GM23338 (cell line): ENCODE measurements around the gene ATXN7L2. TPM values are rescaled to one million over a fixed set of nuclear protein-coding genes. Genes with fewer than 3 reads are reported as not detected.

Experiments used
- ATAC-seq: fragments of 200-7000 bp; cut with Tn5 transposase; 3 replicates; pipeline ENCODE4 v1.9.1; 2020
- DNase-seq: peaks from one replicate; pipeline ENCODE4 v3.0.0-alpha.2; 2015; ENCODE audit warnings: low spot score
- H2AFZ ChIP-seq: fragments of 200-600 bp; sonication (generic); 2 replicates; pipeline ENCODE4 v1.8.0; 2016; ENCODE audit warnings: antibody characterized with exemption, mild to moderate bottlenecking, moderate library complexity
- H3F3A ChIP-seq: fragments of 200-600 bp; sonication (generic); replicated peaks from 2 replicates; pipeline ENCODE4 v1.8.0; 2017; ENCODE audit warnings: antibody characterized with exemption, mixed run types, low read depth
- H3K27ac ChIP-seq: fragments of 200-600 bp; sonication (generic); 2 replicates; pipeline ENCODE4 v1.6.1; 2016; ENCODE audit warnings: low read depth
- H3K27me3 ChIP-seq: fragments of 200-600 bp; sonication (generic); 2 replicates; pipeline ENCODE4 v1.8.0; 2016; ENCODE audit warnings: mild to moderate bottlenecking, mixed run types, moderate library complexity; ENCODE audit not compliant: insufficient read depth
- H3K36me3 ChIP-seq: fragments of 200-600 bp; sonication (generic); 2 replicates; pipeline ENCODE4 v1.8.0; 2016; ENCODE audit warnings: mild to moderate bottlenecking; ENCODE audit not compliant: insufficient read depth
- H3K4me1 ChIP-seq: fragments of 200-600 bp; sonication (generic); 2 replicates; pipeline ENCODE4 v1.8.0; 2016; ENCODE audit warnings: mild to moderate bottlenecking, moderate library complexity; ENCODE audit not compliant: insufficient read depth
- H3K4me2 ChIP-seq: fragments of 200-600 bp; sonication (generic); 2 replicates; pipeline ENCODE4 v1.7.1; 2017; ENCODE audit warnings: mixed run types
- H3K4me3 ChIP-seq: fragments of 200-600 bp; sonication (generic); 2 replicates; pipeline ENCODE4 v1.6.1; 2016; ENCODE audit warnings: mixed run types
- H3K79me2 ChIP-seq: fragments of 200-600 bp; sonication (generic); replicated peaks from 2 replicates; pipeline ENCODE4 v1.8.0; 2017; ENCODE audit warnings: mild to moderate bottlenecking; ENCODE audit not compliant: insufficient read depth
- H3K9me2 ChIP-seq: fragments of 200-600 bp; sonication (generic); 2 replicates; pipeline ENCODE4 v1.8.0; 2017; ENCODE audit not compliant: insufficient read depth
- H4K20me1 ChIP-seq: fragments of 200-600 bp; sonication (generic); replicated peaks from 2 replicates; pipeline ENCODE4 v1.8.0; 2017; ENCODE audit warnings: mild to moderate bottlenecking; ENCODE audit not compliant: insufficient read depth
- H3K27ac Mint-ChIP-seq: 2 replicates; pipeline ENCODE4 v1.8.0; 2020; ENCODE audit warnings: inconsistent platforms, mild to moderate bottlenecking, moderate library complexity, mixed read lengths
- H3K27me3 Mint-ChIP-seq: 3 replicates; pipeline ENCODE4 v1.8.0; 2022; ENCODE audit warnings: low read depth, mild to moderate bottlenecking, moderate library complexity, mixed read lengths, inconsistent platforms; ENCODE audit not compliant: insufficient read depth, poor library complexity
- H3K36me3 Mint-ChIP-seq: 3 replicates; pipeline ENCODE4 v1.8.0; 2021; ENCODE audit warnings: low read depth, mild to moderate bottlenecking, inconsistent platforms, moderate library complexity, mixed read lengths
- H3K4me1 Mint-ChIP-seq: 3 replicates; pipeline ENCODE4 v1.8.0; 2020; ENCODE audit warnings: mild to moderate bottlenecking, inconsistent platforms, mixed read lengths
- H3K4me3 Mint-ChIP-seq: 3 replicates; pipeline ENCODE4 v1.8.0; 2021; ENCODE audit warnings: moderate library complexity, mild to moderate bottlenecking, inconsistent platforms, mixed read lengths
- H3K9me3 Mint-ChIP-seq: 3 replicates; pipeline ENCODE4 v1.8.0; 2020; ENCODE audit warnings: moderate library complexity, mild to moderate bottlenecking, inconsistent platforms, mixed read lengths
- CREB1 ChIP-seq: fragments of 250-450 bp; sonication (Bioruptor Pico); IDR thresholded peaks from 2 replicates; pipeline ENCODE4 v1.5.0; 2020; ENCODE audit warnings: low read depth, mild to moderate bottlenecking, moderate library complexity
- EZH2 ChIP-seq: fragments of 200-600 bp; sonication (generic); IDR thresholded peaks from one replicate; pipeline ENCODE4 v1.8.0; 2017; ENCODE audit warnings: antibody characterized with exemption, mild to moderate bottlenecking, low read depth; ENCODE audit not compliant: unreplicated experiment
- EZH2phosphoT487 ChIP-seq: fragments of 200-600 bp; sonication (generic); IDR thresholded peaks from one replicate; pipeline ENCODE4 v1.8.1; 2018; ENCODE audit warnings: antibody characterized with exemption; ENCODE audit not compliant: unreplicated experiment
- JUNB ChIP-seq: IDR thresholded peaks from one replicate; pipeline ENCODE4 v1.6.1; 2016; ENCODE audit warnings: antibody characterized with exemption; ENCODE audit not compliant: unreplicated experiment
- NANOG ChIP-seq: IDR thresholded peaks from 2 replicates; pipeline ENCODE4 v1.6.1; 2016; ENCODE audit warnings: antibody characterized with exemption, borderline replicate concordance
- POLR2AphosphoS5 ChIP-seq: IDR thresholded peaks from 2 replicates; pipeline ENCODE4 v1.6.1; 2016; ENCODE audit warnings: antibody characterized with exemption, low read depth
- STAT1 ChIP-seq: IDR thresholded peaks from one replicate; pipeline ENCODE4 v1.6.1; 2016; ENCODE audit warnings: antibody characterized with exemption; ENCODE audit not compliant: unreplicated experiment
- ZNF114 ChIP-seq: fragments of 250-450 bp; sonication (Bioruptor Pico); IDR thresholded peaks from 2 replicates; pipeline ENCODE4 v1.5.0; 2020; ENCODE audit warnings: mild to moderate bottlenecking, moderate library complexity
- ZNF331 ChIP-seq: fragments of 250-450 bp; sonication (Bioruptor Pico); IDR thresholded peaks from 2 replicates; pipeline ENCODE4 v1.5.0; 2020; ENCODE audit warnings: low read depth, mild to moderate bottlenecking, moderate library complexity
- polyA plus RNA-seq: library from polyadenylated mRNA; unstranded; fragments of >200 nt; fragmentation: Nextera tagmentation; extraction: Ambion mirVana; gene quantifications from 2 replicates; pipeline ENCODE4 v1.2.1, GENCODE V29; 2016
- total RNA-seq: library from RNA; depleted of rRNA; stranded (reverse); fragments of >200 nt; shearing (Covaris generic); gene quantifications from 2 replicates; pipeline ENCODE4 v1.2.3, GENCODE V29; 2014
- TF ChIP-seq, protein P1 (sequence below), 2 experiments: fragments of 200-600 bp in 1 of 2; sonication (generic) in 1 of 2; conservative IDR thresholded peaks; 2 replicates each; pipeline versions ENCODE4 v1.5.1 to v1.6.1; 2016 to 2017; ENCODE audit warnings: antibody characterized with exemption in 2 of 2, low read depth in 2 of 2, mild to moderate bottlenecking in 2 of 2, moderate library complexity in 1 of 2
- TF ChIP-seq, protein P2 (sequence below): fragments of 250-450 bp; sonication (Bioruptor Pico); IDR thresholded peaks from 2 replicates; pipeline ENCODE4 v1.5.0; 2020; ENCODE audit warnings: mild to moderate bottlenecking, moderate library complexity

The ATXN7L2 gene
- total and polyA plus RNA-seq, 2 experiments from 2014 or later = 8.0 to 9.9 TPM

DNA sequence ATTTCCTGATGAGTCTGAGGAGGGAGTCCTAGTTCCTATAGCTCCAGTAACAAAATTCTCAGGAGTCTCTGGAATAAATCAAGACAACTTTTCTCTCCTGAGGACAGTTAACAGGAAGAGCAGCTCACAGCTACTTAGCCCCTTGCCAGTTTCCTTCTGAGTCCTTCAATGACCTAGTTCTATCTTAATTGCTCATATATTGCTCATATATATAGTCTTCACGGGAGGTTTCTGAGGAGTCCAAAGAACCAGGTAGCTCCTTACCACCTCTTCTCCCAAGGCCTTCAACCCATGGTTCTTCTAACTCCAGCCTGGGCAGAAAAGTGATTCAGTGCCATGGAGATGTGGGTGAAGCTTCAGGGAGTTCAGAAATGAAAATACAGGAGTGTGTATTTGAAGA, 21.3 kb downstream of the ATXN7L2 start:
- no peak overlapping the region for H3K4me3 Mint-ChIP-seq
- Histone ChIP-seq H3F3A (no peaks in the 10 kb centered on the region), H3K4me1 (no peaks in the 10 kb centered on the region), H2AFZ (no peak overlapping the region), H3K27ac (no peak overlapping the region), H3K36me3 (no peaks in the 10 kb centered on the region), H3K9me2 (no peaks in the 10 kb centered on the region; the same call in 1 of the 2 replicates), H4K20me1 (no peaks in the 10 kb centered on the region), H3K4me3 (no peak overlapping the region), H3K4me2 (no peak overlapping the region), H3K79me2 (no peaks in the 10 kb centered on the region), H3K27me3 (peaks cover 13% of the 10 kb centered on the region)
- peaks cover 3% of the 10 kb centered on the region for H3K27me3 Mint-ChIP-seq
- TF ChIP-seq, protein P1, sequence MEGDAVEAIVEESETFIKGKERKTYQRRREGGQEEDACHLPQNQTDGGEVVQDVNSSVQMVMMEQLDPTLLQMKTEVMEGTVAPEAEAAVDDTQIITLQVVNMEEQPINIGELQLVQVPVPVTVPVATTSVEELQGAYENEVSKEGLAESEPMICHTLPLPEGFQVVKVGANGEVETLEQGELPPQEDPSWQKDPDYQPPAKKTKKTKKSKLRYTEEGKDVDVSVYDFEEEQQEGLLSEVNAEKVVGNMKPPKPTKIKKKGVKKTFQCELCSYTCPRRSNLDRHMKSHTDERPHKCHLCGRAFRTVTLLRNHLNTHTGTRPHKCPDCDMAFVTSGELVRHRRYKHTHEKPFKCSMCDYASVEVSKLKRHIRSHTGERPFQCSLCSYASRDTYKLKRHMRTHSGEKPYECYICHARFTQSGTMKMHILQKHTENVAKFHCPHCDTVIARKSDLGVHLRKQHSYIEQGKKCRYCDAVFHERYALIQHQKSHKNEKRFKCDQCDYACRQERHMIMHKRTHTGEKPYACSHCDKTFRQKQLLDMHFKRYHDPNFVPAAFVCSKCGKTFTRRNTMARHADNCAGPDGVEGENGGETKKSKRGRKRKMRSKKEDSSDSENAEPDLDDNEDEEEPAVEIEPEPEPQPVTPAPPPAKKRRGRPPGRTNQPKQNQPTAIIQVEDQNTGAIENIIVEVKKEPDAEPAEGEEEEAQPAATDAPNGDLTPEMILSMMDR (conservative IDR thresholded peaks at IDR 0.05; ENCODE audit: low read depth in 2 of 2) = no peak
- TF ChIP-seq EZH2phosphoT487 (no peak), STAT1 (no peak), ZNF114 (no peak), NANOG (no peak), ZNF331 (no peak), CREB1 (CRISPR knock-in tag) (no peak), EZH2 (no peak), POLR2AphosphoS5 (no peak), JUNB (no peak)
- TF ChIP-seq, protein P2, sequence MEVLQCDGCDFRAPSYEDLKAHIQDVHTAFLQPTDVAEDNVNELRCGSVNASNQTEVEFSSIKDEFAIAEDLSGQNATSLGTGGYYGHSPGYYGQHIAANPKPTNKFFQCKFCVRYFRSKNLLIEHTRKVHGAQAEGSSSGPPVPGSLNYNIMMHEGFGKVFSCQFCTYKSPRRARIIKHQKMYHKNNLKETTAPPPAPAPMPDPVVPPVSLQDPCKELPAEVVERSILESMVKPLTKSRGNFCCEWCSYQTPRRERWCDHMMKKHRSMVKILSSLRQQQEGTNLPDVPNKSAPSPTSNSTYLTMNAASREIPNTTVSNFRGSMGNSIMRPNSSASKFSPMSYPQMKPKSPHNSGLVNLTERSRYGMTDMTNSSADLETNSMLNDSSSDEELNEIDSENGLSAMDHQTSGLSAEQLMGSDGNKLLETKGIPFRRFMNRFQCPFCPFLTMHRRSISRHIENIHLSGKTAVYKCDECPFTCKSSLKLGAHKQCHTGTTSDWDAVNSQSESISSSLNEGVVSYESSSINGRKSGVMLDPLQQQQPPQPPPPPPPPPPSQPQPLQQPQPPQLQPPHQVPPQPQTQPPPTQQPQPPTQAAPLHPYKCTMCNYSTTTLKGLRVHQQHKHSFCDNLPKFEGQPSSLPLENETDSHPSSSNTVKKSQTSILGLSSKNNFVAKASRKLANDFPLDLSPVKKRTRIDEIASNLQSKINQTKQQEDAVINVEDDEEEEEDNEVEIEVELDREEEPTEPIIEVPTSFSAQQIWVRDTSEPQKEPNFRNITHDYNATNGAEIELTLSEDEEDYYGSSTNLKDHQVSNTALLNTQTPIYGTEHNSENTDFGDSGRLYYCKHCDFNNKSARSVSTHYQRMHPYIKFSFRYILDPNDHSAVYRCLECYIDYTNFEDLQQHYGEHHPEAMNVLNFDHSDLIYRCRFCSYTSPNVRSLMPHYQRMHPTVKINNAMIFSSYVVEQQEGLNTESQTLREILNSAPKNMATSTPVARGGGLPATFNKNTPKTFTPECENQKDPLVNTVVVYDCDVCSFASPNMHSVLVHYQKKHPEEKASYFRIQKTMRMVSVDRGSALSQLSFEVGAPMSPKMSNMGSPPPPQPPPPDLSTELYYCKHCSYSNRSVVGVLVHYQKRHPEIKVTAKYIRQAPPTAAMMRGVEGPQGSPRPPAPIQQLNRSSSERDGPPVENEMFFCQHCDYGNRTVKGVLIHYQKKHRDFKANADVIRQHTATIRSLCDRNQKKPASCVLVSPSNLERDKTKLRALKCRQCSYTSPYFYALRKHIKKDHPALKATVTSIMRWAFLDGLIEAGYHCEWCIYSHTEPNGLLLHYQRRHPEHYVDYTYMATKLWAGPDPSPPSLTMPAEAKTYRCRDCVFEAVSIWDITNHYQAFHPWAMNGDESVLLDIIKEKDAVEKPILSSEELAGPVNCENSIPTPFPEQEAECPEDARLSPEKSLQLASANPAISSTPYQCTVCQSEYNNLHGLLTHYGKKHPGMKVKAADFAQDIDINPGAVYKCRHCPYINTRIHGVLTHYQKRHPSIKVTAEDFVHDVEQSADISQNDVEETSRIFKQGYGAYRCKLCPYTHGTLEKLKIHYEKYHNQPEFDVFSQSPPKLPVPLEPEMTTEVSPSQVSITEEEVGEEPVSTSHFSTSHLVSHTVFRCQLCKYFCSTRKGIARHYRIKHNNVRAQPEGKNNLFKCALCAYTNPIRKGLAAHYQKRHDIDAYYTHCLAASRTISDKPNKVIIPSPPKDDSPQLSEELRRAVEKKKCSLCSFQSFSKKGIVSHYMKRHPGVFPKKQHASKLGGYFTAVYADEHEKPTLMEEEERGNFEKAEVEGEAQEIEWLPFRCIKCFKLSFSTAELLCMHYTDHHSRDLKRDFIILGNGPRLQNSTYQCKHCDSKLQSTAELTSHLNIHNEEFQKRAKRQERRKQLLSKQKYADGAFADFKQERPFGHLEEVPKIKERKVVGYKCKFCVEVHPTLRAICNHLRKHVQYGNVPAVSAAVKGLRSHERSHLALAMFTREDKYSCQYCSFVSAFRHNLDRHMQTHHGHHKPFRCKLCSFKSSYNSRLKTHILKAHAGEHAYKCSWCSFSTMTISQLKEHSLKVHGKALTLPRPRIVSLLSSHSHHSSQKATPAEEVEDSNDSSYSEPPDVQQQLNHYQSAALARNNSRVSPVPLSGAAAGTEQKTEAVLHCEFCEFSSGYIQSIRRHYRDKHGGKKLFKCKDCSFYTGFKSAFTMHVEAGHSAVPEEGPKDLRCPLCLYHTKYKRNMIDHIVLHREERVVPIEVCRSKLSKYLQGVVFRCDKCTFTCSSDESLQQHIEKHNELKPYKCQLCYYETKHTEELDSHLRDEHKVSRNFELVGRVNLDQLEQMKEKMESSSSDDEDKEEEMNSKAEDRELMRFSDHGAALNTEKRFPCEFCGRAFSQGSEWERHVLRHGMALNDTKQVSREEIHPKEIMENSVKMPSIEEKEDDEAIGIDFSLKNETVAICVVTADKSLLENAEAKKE = no peak
- H3K36me3 Mint-ChIP-seq = no peaks in the 10 kb centered on the region; the same call in 2 of the 3 replicates
- ATAC-seq (no peak), DNase-seq (no peak)
- no peak overlapping the region for H3K27ac Mint-ChIP-seq
- H3K9me3 Mint-ChIP-seq = no peaks in the 10 kb centered on the region
- peaks cover 10% of the 10 kb centered on the region for H3K4me1 Mint-ChIP-seq
